SHP77 treated with DMSO at 0.1 percent for 48 hours (cell line): ENCODE data around the gene LIN52.

Source experiments
- DNase-seq: peaks from one replicate; lab custom pipeline; 2025; lab: John Stamatoyannopoulos, UW

Gene LIN52

DNA sequence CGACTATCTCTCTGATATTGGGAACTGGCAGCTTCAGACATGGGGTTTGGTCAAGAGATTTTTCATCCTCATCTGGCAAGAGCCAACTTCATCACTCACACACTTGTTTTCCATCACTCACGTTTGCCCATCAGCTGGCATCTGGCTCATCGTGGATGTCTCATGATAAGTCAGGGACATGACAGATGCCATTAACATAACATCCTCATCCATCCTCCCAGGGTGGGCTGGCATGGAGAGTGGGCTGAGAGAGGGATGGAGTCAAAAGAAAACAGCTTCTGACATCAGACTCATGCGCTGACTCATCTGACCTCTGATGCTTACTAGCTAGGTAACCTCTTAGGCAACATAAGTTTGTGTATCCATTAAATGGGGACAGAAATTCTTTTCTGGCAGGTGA lies 152.7 kb downstream of the LIN52 start:
- DNase-seq, result no peak

DNA sequence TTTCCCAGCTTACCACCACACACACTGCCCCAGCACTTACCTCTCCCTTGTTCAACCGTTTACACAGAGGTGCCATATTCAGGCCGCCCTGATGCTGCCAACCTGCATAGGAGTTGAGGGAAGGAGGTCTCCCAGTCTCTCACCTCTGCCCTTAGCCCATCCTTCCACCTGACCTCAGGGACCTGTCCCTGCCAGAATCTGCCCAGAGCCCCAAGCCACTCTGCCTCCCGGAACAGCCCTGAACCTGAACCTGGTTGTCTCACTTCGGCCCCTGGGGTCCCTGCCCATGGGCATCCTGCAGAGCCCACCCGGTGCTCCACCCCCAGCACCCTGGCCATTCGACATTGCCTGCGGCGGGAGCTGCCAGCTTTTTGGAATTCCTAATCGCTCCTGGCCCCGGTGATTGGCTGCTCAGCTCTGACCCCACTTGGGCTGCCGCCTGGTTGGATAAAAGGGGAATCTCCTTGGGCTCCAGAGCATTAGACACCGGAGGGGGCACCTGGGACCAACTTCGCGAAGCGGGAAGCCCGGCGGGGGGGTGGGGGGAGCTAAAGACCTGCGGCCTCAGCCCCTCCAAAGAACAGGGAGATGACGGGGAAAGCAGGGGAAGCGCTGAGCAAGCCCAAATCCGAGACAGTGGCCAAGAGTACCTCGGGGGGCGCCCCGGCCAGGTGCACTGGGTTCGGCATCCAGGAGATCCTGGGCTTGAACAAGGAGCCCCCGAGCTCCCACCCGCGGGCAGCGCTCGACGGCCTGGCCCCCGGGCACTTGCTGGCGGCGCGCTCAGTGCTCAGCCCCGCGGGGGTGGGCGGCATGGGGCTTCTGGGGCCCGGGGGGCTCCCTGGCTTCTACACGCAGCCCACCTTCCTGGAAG lies 154.5 kb downstream of the LIN52 start, which contains the start of gene VSX2:
VSX2 (plus strand) TSS at position 476 of the 874 bp plus-strand sequence; CDS start at position 589, 113 bp downstream.
- DNase-seq, result no peak

DNA sequence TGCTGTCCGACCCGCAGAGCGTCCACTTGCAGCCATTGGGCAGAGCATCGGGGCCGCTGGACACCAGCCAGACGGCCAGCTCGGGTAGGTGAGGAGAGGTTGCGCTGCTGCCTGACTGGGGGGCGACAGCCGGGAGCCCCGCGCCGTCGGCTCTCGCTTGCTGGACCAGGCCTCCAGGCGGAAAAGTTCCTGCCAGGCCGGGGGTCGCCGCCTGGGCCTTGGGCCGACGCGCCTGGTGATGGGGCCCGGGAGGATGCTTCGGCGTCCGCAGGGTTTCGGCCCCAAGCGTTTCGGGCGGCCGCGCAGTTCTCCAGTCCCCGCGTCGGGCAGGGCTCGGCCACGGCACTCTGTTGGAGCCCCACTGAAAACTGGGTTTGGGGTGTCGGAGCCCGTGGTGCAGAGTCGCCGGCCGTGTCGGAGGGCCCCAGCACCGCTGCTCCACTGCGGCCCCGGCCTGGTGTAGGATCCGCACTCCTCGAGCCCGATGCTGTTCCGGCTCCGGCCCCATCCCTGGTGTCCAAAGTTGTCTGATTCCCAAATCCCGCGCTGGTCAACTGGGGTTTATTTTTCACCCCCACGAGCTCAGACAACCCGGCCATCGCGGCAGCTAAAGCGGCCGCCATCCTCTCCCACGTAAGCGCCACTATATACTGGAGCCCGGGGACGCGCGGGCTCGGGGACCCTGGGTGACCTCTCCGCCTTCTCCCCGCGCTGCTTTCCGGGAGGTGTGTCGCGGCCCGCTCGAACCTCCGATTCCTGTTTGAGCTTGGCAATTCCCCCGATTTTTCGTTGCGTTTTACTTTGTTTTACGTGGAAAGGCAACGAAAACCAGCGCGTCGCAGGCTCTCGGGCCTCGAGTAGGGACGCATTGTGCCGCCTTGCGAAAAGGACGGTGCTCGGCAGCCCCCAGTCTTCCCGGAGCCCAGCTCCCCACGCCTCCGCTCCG lies 155.4 kb downstream of the LIN52 start:
- DNase-seq, result no peak

DNA sequence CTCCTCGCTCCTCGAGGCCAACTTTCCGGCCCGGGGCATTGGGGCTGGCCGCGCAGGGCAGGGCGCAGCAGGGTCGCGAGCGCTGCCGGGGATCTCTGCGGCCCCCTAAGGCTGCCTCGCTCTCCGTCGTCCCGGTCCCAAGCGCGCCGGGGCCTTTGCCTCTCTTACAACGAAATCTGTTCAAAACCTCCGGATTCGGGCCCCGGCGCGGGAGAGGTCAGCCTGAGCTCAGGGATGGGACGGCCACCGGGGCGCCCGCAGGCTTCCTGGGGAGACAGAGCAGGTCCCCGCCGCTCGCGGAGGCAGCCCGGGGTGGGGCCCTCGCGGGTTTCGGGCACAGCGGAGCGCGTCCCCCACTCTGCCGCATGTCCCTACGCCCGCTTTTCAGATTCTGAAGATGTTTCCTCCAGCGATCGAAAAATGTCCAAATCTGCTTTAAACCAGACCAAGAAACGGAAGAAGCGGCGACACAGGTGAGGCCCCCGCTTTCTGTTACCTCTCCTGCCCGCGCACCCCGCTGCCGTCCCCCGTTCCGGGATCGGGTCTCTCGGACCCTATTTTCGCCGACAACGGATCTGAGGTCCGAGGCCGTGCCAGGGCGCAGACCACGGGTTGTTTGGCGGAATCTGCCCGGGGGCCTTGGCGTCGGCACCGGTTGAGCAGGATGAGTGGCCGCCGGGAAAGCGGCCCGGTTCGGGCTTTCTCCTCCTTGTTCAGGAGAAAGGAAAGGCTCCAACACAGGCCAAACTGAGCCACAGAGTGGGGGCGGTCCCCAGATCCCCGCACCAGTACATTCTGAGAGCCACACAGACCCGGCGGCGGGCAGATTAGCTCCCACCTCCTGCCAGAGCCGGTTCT lies 156.3 kb downstream of the LIN52 start:
- no peak for DNase-seq

DNA sequence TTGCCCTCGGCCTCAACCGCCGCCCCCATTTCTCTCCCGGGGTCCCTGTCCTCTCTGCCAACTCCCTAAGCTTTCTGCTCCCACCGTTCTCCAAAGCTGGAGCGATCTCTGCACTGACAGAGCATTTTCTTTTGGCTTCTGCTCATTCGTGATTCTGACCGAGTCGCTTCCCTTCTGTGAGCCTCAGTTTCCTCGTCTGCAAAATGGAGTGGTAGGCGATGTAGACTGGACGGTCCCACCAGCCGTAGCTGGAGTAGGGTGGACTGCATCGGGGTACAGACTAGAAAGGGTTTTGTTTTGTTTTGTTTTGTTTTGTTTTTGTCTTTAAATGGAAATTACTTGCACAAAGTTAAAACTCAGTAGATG lies 156.9 kb downstream of the LIN52 start:
- DNase-seq, result no peak

DNA sequence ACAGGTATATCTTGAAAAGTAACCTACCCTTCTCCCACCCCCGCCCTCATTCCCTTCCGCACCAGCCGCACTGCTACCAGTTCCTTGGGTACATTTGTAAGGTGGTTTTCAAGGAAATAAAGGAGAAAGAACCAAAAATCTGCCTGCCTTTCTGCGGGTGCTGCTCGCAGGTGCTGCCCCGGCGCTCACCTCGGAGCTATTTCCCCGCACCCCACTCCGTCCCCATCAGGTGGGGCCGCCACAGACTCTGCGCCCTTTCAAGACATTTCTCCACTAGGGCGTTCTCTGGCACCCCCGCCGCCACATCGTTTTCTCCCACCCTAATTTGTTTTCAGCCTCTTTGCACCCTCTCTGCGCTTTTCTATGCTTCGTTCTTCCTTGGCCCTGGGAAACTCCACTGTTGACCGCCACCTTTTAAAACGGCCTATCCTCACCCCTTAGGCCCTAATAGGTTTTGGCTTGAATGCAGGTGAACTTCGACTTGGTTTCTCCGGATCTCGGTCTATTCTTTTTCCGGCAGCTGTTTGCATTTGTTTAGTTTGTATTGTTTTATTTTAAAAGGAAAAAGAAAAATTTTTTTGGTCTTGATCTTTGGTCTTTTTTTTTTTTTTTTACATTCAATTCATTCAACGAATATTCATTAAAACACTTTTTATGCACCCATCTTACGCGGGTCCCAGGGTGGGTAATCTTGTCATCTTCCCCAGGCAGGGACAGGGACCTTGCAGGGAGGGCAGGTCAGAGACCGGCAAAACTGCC lies 157.4 kb downstream of the LIN52 start:
- DNase-seq, result no peak

DNA sequence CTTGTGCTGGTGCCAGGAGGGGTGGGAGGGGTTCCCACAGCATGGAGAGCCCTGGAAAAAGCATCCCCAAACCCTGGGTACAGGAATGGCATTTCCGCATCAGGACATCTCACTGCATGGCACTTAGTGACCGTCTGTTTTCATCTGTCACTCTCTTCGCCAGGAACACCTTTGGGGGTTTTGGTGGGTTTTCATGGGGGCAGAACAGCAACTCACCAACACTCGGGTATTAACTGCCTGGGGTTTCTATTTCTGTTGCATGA lies 158.0 kb downstream of the LIN52 start:
- DNase-seq, result no peak

DNA sequence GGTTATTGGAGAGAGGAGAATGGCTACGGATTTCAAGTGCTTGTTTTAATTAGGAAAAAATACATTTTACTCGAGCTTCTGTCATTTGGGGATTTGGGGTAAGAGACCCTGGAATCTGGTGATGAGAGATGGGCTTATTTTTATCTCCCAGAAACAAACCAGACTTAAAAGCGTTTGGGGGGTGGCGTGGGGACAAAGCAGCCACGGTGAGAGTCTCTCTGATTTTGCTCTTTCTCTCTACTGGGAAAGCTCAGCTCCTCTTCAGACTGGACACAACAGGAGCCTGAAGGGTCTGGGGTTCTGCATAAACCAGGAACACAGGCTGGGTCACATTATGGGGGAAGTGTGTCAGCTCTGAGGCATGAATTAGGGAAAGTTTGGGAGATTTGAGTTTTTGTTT lies 158.3 kb downstream of the LIN52 start:
- no peak for DNase-seq

DNA sequence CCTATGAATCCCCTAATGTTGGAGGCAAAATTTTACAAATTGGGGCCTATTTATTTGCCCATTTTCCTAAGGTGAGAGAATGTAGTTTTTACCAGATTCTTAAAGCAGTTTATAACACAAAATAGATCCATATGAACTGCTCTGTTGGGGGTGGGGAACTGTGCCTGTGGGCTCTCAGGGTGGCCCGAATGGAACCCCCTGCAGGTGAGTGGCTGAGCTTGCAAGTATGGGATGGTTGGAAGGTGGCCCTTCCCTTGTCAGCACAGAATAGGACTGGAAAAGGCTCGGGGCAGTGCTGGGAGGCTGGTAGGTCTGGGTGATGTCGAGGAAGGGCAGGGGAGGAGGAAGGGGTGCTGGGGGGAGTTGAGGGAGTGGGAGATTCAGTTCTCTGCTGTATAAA lies 159.4 kb downstream of the LIN52 start:
- DNase-seq, result no peak

DNA sequence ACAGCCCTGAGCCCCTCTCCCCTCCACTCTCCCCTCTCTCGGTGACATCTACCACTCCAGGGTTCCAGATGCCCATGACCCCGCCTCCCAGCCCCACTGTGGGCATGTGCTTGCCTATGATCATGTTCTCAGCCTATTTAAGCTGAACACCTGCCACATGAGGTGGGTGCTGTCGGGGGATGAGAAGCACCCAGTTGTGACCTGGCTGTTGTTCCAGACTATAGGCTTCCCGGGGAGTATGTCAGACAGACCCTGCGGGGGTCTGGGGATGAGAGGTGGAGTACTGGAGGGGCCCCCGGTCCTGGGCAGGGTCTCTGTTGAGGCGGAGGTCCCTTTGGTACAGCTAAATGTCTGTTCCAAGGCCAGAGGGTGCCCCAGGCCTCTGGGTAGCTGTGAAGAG lies 160.5 kb downstream of the LIN52 start:
- DNase-seq, result no peak

DNA sequence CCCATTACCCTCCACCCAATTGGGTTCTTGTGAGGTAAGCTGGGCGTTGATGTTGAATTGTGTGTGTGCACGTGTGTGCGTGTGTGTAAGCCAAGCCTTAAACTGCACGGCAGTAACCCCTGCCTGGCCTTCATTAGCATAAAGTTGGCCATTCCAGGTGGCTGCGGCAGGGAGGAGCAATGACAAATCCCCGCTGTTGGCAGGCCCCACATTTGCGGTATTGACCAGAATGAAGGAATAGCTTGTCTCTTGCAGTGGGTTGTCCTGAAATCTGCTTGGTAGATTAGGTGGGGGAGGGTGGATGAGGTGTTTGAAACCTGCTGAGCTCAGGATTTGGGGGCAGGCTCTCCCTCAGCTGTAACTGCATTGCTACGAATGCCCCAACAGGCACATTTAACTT lies 161.8 kb downstream of the LIN52 start:
- no peak for DNase-seq

DNA sequence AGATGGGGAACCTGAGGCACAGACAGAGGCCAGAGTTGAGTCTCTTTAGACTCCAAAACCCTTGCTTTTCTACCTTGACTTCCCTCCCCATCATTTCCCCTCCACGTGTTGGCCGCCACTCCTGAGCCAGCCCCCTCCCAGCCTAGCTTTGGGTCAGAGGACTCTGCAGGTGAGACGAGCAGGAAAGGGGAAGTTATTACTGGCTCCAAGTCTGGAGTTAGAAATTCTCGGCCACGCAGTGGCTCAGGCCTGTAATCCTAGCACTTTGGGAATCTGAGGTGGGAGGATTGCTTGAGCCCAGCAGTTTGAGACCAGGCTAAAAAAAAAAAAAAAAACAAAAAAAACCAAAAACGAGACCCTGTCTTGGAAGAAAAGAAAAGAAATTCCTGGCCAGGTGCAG lies 163.3 kb downstream of the LIN52 start:
- no peak for DNase-seq

DNA sequence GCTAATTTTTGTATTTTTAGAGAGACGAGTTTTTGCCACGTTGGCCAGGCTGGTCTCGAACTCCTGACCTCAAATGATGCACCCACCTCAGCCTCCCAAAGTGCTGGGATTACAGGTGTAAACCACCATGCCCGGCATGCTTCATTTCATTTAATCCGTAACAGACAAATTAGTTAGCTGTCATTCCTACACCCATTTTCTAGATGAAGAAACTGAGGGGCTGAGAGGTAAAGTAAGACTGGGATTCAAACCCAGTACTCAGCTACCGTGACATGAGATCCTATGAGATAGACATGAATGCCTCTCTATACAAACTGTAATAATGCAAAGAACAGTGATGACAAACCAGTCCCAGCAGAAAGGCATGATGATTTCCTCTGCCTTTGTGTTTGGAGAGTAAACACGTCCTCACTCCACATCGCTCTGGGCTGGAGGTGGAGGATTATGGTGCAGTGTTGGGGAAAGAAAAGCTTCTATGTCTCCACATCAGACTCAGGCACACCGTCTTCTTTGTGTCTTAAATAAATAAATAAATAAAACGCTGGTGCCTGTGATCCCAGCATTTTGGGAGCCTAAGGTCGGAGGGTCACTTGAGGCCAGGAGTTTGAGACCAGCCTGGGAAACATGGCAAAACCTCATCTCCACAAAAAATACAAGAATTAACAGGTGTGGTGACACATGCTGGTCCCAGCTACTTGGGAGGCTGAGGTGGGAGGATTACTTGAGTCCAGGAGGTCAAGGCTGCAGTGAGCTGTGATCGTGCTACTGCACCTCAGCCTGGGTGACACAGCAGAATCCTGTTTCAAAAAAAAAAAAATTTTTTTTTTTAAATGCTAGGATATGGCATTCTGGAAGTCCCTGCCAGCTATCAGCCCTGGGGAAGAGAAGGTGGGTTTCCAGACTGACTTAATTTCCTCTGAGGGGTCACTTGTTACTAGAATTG lies 164.9 kb downstream of the LIN52 start:
- DNase-seq, result no peak
